ENCODE data around the gene PHETA1. TPM values are rescaled to one million over a fixed set of nuclear protein-coding genes. Genes with fewer than 3 reads are reported as not detected.

Gene PHETA1
- total RNA-seq, 1 experiment from 2014 or later: 26.2 TPM

GRCh38 chr12:111412830-111413441 is 44.0 kb upstream of the PHETA1 start:
- no TSS peak for BruUV-seq (replicated peaks)
- Histone ChIP-seq H3K4me1 (replicated peaks; ENCODE audit: insufficient read depth) (peaks cover 35% of the 10 kb centered on the region), H3K27ac (no peak overlapping the region), H2AFZ (no peak overlapping the region), H4K20me1 (ENCODE audit: insufficient read depth) (peaks cover 9% of the 10 kb centered on the region; the same call in 1 of the 2 replicates), H3K36me3 (ENCODE audit: low read depth) (no peaks in the 10 kb centered on the region), H3K9me2 (ENCODE audit: insufficient read depth) (no peaks in the 10 kb centered on the region), H3K79me2 (ENCODE audit: low read depth) (peaks cover 34% of the 10 kb centered on the region), H3F3A (ENCODE audit: insufficient read depth, low read depth) (peaks cover 27% of the 10 kb centered on the region; the same call in 1 of the 2 replicates), H3K4me2 (no peak overlapping the region), H3K27me3 (ENCODE audit: insufficient read depth, low read depth) (no peaks in the 10 kb centered on the region), H3K9me3 (ENCODE audit: insufficient read depth, low read depth) (no peaks in the 10 kb centered on the region), H3K4me3 (no peak overlapping the region)
- no peak for DNase-seq
- CTCF ChIA-PET: interaction anchor here (0.6 kb wide), 1 partner anchor 19 kb away, joined by 6 read pairs; no protein-coding TSS in a partner anchor
- no peak for TF ChIP-seq EZH2 (IDR thresholded peaks at IDR 0.05; ENCODE audit: low read depth)
- TF ChIP-seq CTCF (conservative IDR thresholded peaks at IDR 0.05): no peak
- POLR2A ChIA-PET (ENCODE audit: unreplicated experiment): no interaction called here
- intact Hi-C loops (cut with micrococcal nuclease; ENCODE audit: unreplicated experiment): no loop called here

GRCh38 chr12:111412007-111412829 is 43.3 kb upstream of the PHETA1 start:
- Histone ChIP-seq H3F3A (ENCODE audit: insufficient read depth, low read depth) (peaks cover 31% of the 10 kb centered on the region; the same call in 1 of the 2 replicates), H3K27ac (no peak overlapping the region), H3K27me3 (ENCODE audit: insufficient read depth, low read depth) (no peaks in the 10 kb centered on the region), H3K79me2 (ENCODE audit: low read depth) (peaks cover 41% of the 10 kb centered on the region), H3K4me2 (no peak overlapping the region), H4K20me1 (ENCODE audit: insufficient read depth) (peaks cover 9% of the 10 kb centered on the region; the same call in 1 of the 2 replicates), H3K4me1 (replicated peaks; ENCODE audit: insufficient read depth) (peaks cover 41% of the 10 kb centered on the region), H3K9me3 (ENCODE audit: insufficient read depth, low read depth) (no peaks in the 10 kb centered on the region), H3K9me2 (ENCODE audit: insufficient read depth) (no peaks in the 10 kb centered on the region), H3K36me3 (ENCODE audit: low read depth) (no peaks in the 10 kb centered on the region), H2AFZ (no peak overlapping the region), H3K4me3 (no peak overlapping the region)
- POLR2A ChIA-PET (ENCODE audit: unreplicated experiment): interaction anchor here (0.5 kb wide), 1 partner anchor 16 kb away, joined by 3 read pairs; no protein-coding TSS in a partner anchor
- intact Hi-C loops (cut with micrococcal nuclease; ENCODE audit: unreplicated experiment): no loop called here
- DNase-seq: no peak
- CTCF ChIA-PET: interaction anchor here (0.6 kb wide), 1 partner anchor 19 kb away, joined by 6 read pairs; no protein-coding TSS in a partner anchor
- TF ChIP-seq CTCF (conservative IDR thresholded peaks at IDR 0.05) (no peak), EZH2 (IDR thresholded peaks at IDR 0.05; ENCODE audit: low read depth) (no peak)
- BruUV-seq (replicated peaks): no TSS peak

GRCh38 chr12:111411185-111411764 is 42.4 kb upstream of the PHETA1 start:
- no peak for DNase-seq
- peaks cover 48% of the 10 kb centered on the region for H3K4me1 ChIP-seq (replicated peaks; ENCODE audit: insufficient read depth)
- H3K27me3 ChIP-seq (ENCODE audit: insufficient read depth, low read depth): no peaks in the 10 kb centered on the region
- intact Hi-C loops (cut with micrococcal nuclease; ENCODE audit: unreplicated experiment): no loop called here
- no peak overlapping the region for H3K27ac ChIP-seq
- POLR2A ChIA-PET (ENCODE audit: unreplicated experiment): no interaction called here
- BruUV-seq (replicated peaks): no TSS peak
- H3K79me2 ChIP-seq (ENCODE audit: low read depth): peaks cover 51% of the 10 kb centered on the region
- no peaks in the 10 kb centered on the region for H3K9me3 ChIP-seq (ENCODE audit: insufficient read depth, low read depth)
- H3K4me3 ChIP-seq: no peak overlapping the region
- H4K20me1 ChIP-seq (ENCODE audit: insufficient read depth): peaks cover 9% of the 10 kb centered on the region; the same call in 1 of the 2 replicates
- no peaks in the 10 kb centered on the region for H3K36me3 ChIP-seq (ENCODE audit: low read depth)
- H3F3A ChIP-seq (ENCODE audit: insufficient read depth, low read depth): peaks cover 31% of the 10 kb centered on the region; the same call in 1 of the 2 replicates
- H2AFZ ChIP-seq: no peak overlapping the region
- no peak for TF ChIP-seq EZH2 (IDR thresholded peaks at IDR 0.05; ENCODE audit: low read depth)
- no peak for TF ChIP-seq CTCF (conservative IDR thresholded peaks at IDR 0.05)
- CTCF ChIA-PET: no interaction called here
- H3K4me2 ChIP-seq: no peak overlapping the region
- H3K9me2 ChIP-seq (ENCODE audit: insufficient read depth): no peaks in the 10 kb centered on the region

Measured in PC-9 (cell line).